ENCODE results near the gene NRM.

NRM gene

GRCh38 chr6:30645989-30646388 is 44.8 kb downstream of the NRM start:
- TF ChIP-seq ZNF274 (IDR thresholded peaks at IDR 0.05; ENCODE audit: low read depth, low read length) = no peak
- H3K4me3 ChIP-seq (ENCODE audit: low read length) = no peak overlapping the region

DNA sequence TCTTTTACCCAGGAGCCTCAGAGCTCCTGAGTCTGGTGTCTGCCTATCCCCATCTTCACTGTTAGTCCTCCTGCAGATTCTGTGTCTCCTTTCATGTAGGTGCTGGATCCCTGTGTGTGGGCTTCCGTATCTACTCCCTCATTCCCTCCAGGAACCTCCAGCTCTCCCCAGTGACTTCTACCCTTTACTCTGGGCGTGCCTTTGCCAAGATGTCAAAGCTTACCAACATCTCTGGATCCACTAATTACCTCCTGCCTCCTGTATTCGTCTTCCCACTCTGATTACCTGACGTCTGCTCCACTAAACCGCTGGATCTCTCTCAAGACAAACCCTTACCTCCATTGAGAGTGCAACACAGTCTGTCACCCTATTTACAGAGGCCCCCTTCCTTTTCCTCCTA is 46.0 kb downstream of the NRM start:
- no peak for TF ChIP-seq ZNF274 (IDR thresholded peaks at IDR 0.05; ENCODE audit: low read depth, low read length)
- no peak overlapping the region for H3K4me3 ChIP-seq (ENCODE audit: low read length)

- TF ChIP-seq ZNF274 (IDR thresholded peaks at IDR 0.05; ENCODE audit: low read depth, low read length) = no peak
- no peak overlapping the region for H3K4me3 ChIP-seq (ENCODE audit: low read length)
Observed at GRCh38 chr6:30643656-30644055, 47.1 kb downstream of the NRM start.

DNA sequence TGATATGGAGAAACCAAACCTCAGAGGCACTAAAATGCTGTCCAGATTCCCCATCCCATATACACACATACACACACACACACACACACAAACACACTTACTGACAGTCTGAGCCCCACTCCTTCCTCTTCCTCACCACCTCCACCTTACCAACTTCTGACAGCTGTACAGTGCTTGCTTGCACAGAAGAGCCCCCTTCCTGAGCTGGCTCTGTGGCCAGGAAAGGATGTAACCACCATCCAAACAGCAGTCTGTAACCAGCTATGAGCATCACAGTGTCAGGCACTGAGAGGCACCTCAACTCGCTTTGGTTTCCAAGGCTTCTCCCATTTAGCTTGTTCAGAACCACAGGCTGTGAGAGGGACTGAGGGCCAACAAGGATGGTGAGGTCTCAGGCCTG is 49.7 kb downstream of the NRM start:
- TF ChIP-seq ZNF274 (IDR thresholded peaks at IDR 0.05; ENCODE audit: low read depth, low read length) = no peak
- no peak overlapping the region for H3K4me3 ChIP-seq (ENCODE audit: low read length)

GRCh38 chr6:30640481-30640880 is 50.3 kb downstream of the NRM start:
- TF ChIP-seq ZNF274 (IDR thresholded peaks at IDR 0.05; ENCODE audit: low read depth, low read length) = no peak

More at GRCh38 chr6:30640481-30640880, 50.3 kb downstream of the NRM start:
- H3K4me3 ChIP-seq (ENCODE audit: low read length) = no peak overlapping the region

All from GM08714 (cell line).